Occipital lobe (tissue), 2 donors: ENCODE data around the gene NMT1. TPM values are rescaled to one million over a fixed set of nuclear protein-coding genes. Genes with fewer than 3 reads are reported as not detected.

Experiments used
- DNase-seq: peaks from one replicate; lab custom pipeline; 2025; lab: John Stamatoyannopoulos, UW
- total RNA-seq: library from RNA; depleted of rRNA; stranded (reverse); fragments of >200 nt; gene quantifications from one replicate; pipeline ENCODE4 v1.2.3, GENCODE V29; 2014

NMT1 gene
- total RNA-seq = 27.9 TPM

GRCh38 chr17:45060797-45061605, at the start of gene NMT1:
TSS of gene NMT1 (plus strand) at chr17:45061317. CDS start at chr17:45061330, 13 bp downstream.
- peak; percentile 99 for DNase-seq

GRCh38 chr17:45011767-45012166, 49.4 kb upstream of the NMT1 start:
- DNase-seq = no peak

GRCh38 chr17:45013021-45013997, 47.8 kb upstream of the NMT1 start:
- peak; percentile 8 for DNase-seq

- DNase-seq = no peak
Measured at GRCh38 chr17:45016237-45016636, 44.9 kb upstream of the NMT1 start.

- no peak for DNase-seq
Measured at GRCh38 chr17:45016823-45017222, 44.3 kb upstream of the NMT1 start.

GRCh38 chr17:45018514-45018847, 42.6 kb upstream of the NMT1 start:
- no peak for DNase-seq

- DNase-seq = no peak
Measured at GRCh38 chr17:45018848-45019711, 42.0 kb upstream of the NMT1 start.

- peak; percentile 20 for DNase-seq
Measured at GRCh38 chr17:45020354-45021138, 40.6 kb upstream of the NMT1 start.

- peak; percentile 40 for DNase-seq
Measured at GRCh38 chr17:45021607-45022287, 39.4 kb upstream of the NMT1 start.

GRCh38 chr17:45022288-45022648, 38.8 kb upstream of the NMT1 start:
- no peak for DNase-seq

- DNase-seq = no peak
Measured at GRCh38 chr17:45022655-45023339, 38.3 kb upstream of the NMT1 start.

GRCh38 chr17:45029096-45029495, 32.0 kb upstream of the NMT1 start:
- DNase-seq = no peak

- no peak for DNase-seq
Measured at GRCh38 chr17:45029758-45030423, 31.2 kb upstream of the NMT1 start.

GRCh38 chr17:45030733-45031132, 30.4 kb upstream of the NMT1 start:
- no peak for DNase-seq

GRCh38 chr17:45031231-45032173, 29.6 kb upstream of the NMT1 start:
- no peak for DNase-seq

GRCh38 chr17:45032174-45032541, 29.0 kb upstream of the NMT1 start:
- no peak for DNase-seq

- no peak for DNase-seq
Measured at GRCh38 chr17:45034599-45034998, 26.5 kb upstream of the NMT1 start.

GRCh38 chr17:45035848-45036247, 25.3 kb upstream of the NMT1 start:
- DNase-seq = no peak
